ENCODE measurements around the gene HJURP. TPM values are rescaled to one million over a fixed set of nuclear protein-coding genes. Genes with fewer than 3 reads are reported as not detected.

HJURP gene
- total RNA-seq, 2 experiments from 2014 or later, result 49.9 to 53.9 TPM

GRCh38 chr2:233801357-233802131 is 52.8 kb downstream of the HJURP start:
- ChIA-PET POLR2A (interaction anchor here (0.7 kb wide), 1 partner anchor 95 kb away, joined by 3 read pairs; no protein-coding TSS in a partner anchor), CTCF (no interaction called here)

GRCh38 chr2:233800208-233800607 is 54.1 kb downstream of the HJURP start:
- CTCF ChIA-PET, result no interaction called here
- POLR2A ChIA-PET, result no interaction called here

- ChIA-PET CTCF (no interaction called here), POLR2A (no interaction called here)
Observed at GRCh38 chr2:233799716-233800115, 54.6 kb downstream of the HJURP start.

- ChIA-PET POLR2A (no interaction called here), CTCF (no interaction called here)
Observed at GRCh38 chr2:233799087-233799665, 55.2 kb downstream of the HJURP start.

GRCh38 chr2:233798335-233799086 is 55.8 kb downstream of the HJURP start:
- POLR2A ChIA-PET, result no interaction called here

GRCh38 chr2:233796254-233796653 is 58.1 kb downstream of the HJURP start:
- CTCF ChIA-PET, result no interaction called here
- POLR2A ChIA-PET, result no interaction called here

More at GRCh38 chr2:233798335-233799086, 55.8 kb downstream of the HJURP start:
- CTCF ChIA-PET, result no interaction called here

GRCh38 chr2:233795735-233796171 is 58.6 kb downstream of the HJURP start:
- ChIA-PET POLR2A (no interaction called here), CTCF (no interaction called here)

GRCh38 chr2:233794128-233794658 is 60.1 kb downstream of the HJURP start:
- POLR2A ChIA-PET, result no interaction called here
- CTCF ChIA-PET, result no interaction called here

- ChIA-PET CTCF (no interaction called here), POLR2A (no interaction called here)
Observed at GRCh38 chr2:233793465-233794127, 60.7 kb downstream of the HJURP start.

- CTCF ChIA-PET, result no interaction called here
Observed at GRCh38 chr2:233792720-233793119, 61.6 kb downstream of the HJURP start.

GRCh38 chr2:233791883-233792329 is 62.4 kb downstream of the HJURP start:
- CTCF ChIA-PET, result no interaction called here
- POLR2A ChIA-PET, result no interaction called here

More at GRCh38 chr2:233792720-233793119, 61.6 kb downstream of the HJURP start:
- POLR2A ChIA-PET, result no interaction called here

GRCh38 chr2:233791151-233791882 is 63.0 kb downstream of the HJURP start:
- POLR2A ChIA-PET, result no interaction called here

GRCh38 chr2:233789554-233789953 is 64.8 kb downstream of the HJURP start:
- ChIA-PET POLR2A (no interaction called here), CTCF (no interaction called here)

More at GRCh38 chr2:233791151-233791882, 63.0 kb downstream of the HJURP start:
- CTCF ChIA-PET, result no interaction called here

Other genes starting within 250 kb of the HJURP start
- gene UGT1A8, start 236.9 kb downstream of the HJURP start, total RNA-seq, result not detected
- gene UGT1A10, start 218.1 kb downstream of the HJURP start, total RNA-seq, result not detected
- not detected for gene UGT1A9, start 182.6 kb downstream of the HJURP start, total RNA-seq
- not detected for gene UGT1A7, start 172.6 kb downstream of the HJURP start, total RNA-seq
- not detected for gene UGT1A6, start 161.6 kb downstream of the HJURP start, total RNA-seq
- not detected for gene UGT1A5, start 141.6 kb downstream of the HJURP start, total RNA-seq
- gene UGT1A4, start 135.8 kb downstream of the HJURP start, total RNA-seq, result not detected
- gene UGT1A3, start 125.5 kb downstream of the HJURP start, total RNA-seq, result not detected
- not detected for gene UGT1A1, start 94.3 kb downstream of the HJURP start, total RNA-seq
- not detected for gene MROH2A, start 76.2 kb downstream of the HJURP start, total RNA-seq
- gene TRPM8, start 62.8 kb upstream of the HJURP start, total RNA-seq, result not detected
- gene SPP2, start 196.2 kb upstream of the HJURP start, total RNA-seq, result not detected